CD4-positive, alpha-beta T cell (primary cell): ENCODE measurements around the gene SH3TC2. TPM values are rescaled to one million over a fixed set of nuclear protein-coding genes. Genes with fewer than 3 reads are reported as not detected.

ENCODE experiments used
- ATAC-seq: fragments of 200-7000 bp; cut with Tn5 transposase; one replicate; pipeline ENCODE4 v1.10.0; 2022; ENCODE audit warnings: mild to moderate bottlenecking; ENCODE audit not compliant: poor library complexity
- CTCF ChIA-PET: fragments of 350-600 bp; sonication (Branson Sonifier 250); formaldehyde crosslinking; loops from one replicate; lab custom pipeline; 2021; ENCODE audit warnings: antibody characterized with exemption, inconsistent platforms; lab: Charles Lee
- POLR2A ChIA-PET: fragments of 350-600 bp; sonication (Branson Sonifier 250); formaldehyde crosslinking; loops from one replicate; lab custom pipeline; 2021; ENCODE audit warnings: antibody characterized with exemption, inconsistent platforms; lab: Charles Lee
- DNase-seq, 14 experiments: peaks; one replicate each; pipeline ENCODE4 v3.0.0-alpha.2; 2013 to 2020; ENCODE audit warnings: mixed read lengths in 2 of 14
- H3K27ac ChIP-seq, 2 donors: one replicate each; pipeline versions ENCODE4 v1.5.1 to v1.7.0; 2013; ENCODE audit warnings: low read length in 2 of 2, low read depth in 1 of 2, mild to moderate bottlenecking in 1 of 2
- H3K27me3 ChIP-seq, 2 experiments: 1 replicate in 1 of 2; 2 replicates in 1 of 2; pipeline versions ENCODE4 v1.6.1 to v1.7.0; 2013; ENCODE audit warnings: low read length in 2 of 2, control low read depth in 1 of 2, mild to moderate bottlenecking in 1 of 2, moderate library complexity in 1 of 2; ENCODE audit not compliant: insufficient read depth in 2 of 2, control insufficient read depth in 1 of 2
- H3K36me3 ChIP-seq: one replicate; pipeline ENCODE4 v1.6.1; 2013; ENCODE audit warnings: low read length, control low read depth; ENCODE audit not compliant: insufficient read depth
- H3K4me1 ChIP-seq: one replicate; pipeline ENCODE4 v1.6.1; 2013; ENCODE audit warnings: low read length, control low read depth; ENCODE audit not compliant: insufficient read depth
- H3K4me3 ChIP-seq: one replicate; pipeline ENCODE4 v1.5.1; 2013; ENCODE audit warnings: mild to moderate bottlenecking, low read length, moderate library complexity
- H3K9me3 ChIP-seq, 2 experiments: 1 replicate in 1 of 2; 2 replicates in 1 of 2; pipeline versions ENCODE4 v1.6.1 to v1.7.0; 2013; ENCODE audit warnings: low read length in 2 of 2, mild to moderate bottlenecking in 2 of 2, control low read depth in 1 of 2, moderate library complexity in 1 of 2; ENCODE audit not compliant: control insufficient read depth in 1 of 2, insufficient read depth in 1 of 2
- H3K27ac Mint-ChIP-seq: one replicate; pipeline ENCODE4 v1.8.0; 2020; ENCODE audit warnings: mixed read lengths
- H3K27me3 Mint-ChIP-seq: one replicate; pipeline ENCODE4 v1.8.0; 2021; ENCODE audit warnings: mixed read lengths
- H3K36me3 Mint-ChIP-seq: one replicate; pipeline ENCODE4 v1.8.0; 2021; ENCODE audit warnings: low read depth, mixed read lengths
- H3K4me1 Mint-ChIP-seq: one replicate; pipeline ENCODE4 v1.8.0; 2021; ENCODE audit warnings: low read depth, mixed read lengths
- H3K4me3 Mint-ChIP-seq: one replicate; pipeline ENCODE4 v1.8.0; 2020; ENCODE audit warnings: mild to moderate bottlenecking, mixed read lengths
- H3K9me3 Mint-ChIP-seq: one replicate; pipeline ENCODE4 v1.8.0; 2020; ENCODE audit warnings: mixed read lengths
- CTCF ChIP-seq: fragments of 200-600 bp; IDR thresholded peaks from one replicate; pipeline ENCODE4 v1.8.0; 2022; ENCODE audit warnings: antibody characterized with exemption, mild to moderate bottlenecking
- intact Hi-C, 2 experiments: fragments of 100-400 bp; cut with DNase I in 1 of 2; cut with micrococcal nuclease in 1 of 2; formaldehyde crosslinking; loops; one replicate each; pipeline versions ENCODE4 v1.15.1 to v1.9.0; 2023 to 2025; cut with DNase I, micrococcal nuclease
- total RNA-seq, 174 experiments: library from RNA in 2 of 174; stranded (reverse) in 2 of 174; gene quantifications; one replicate each; pipeline ENCODE4 v1.2.3 and lab custom pipeline; 2021 to 2026

The SH3TC2 gene
- total RNA-seq, 2 experiments from 2014 or later = not detected

- POLR2A ChIA-PET = interaction anchor here (1.3 kb wide), 1 partner anchor 216 kb away, joined by 3 read pairs; no protein-coding TSS in a partner anchor
Observed at GRCh38 chr5:149036970-149037369, 25.9 kb downstream of the SH3TC2 start.

GRCh38 chr5:149036168-149036567 is 26.7 kb downstream of the SH3TC2 start:
- H3K27ac ChIP-seq = no peak overlapping the region
- DNase-seq = peak in 2 of 14 experiments; percentile 7 to 31
- peaks cover 6% of the 10 kb centered on the region for H3K4me1 ChIP-seq
- H3K4me3 Mint-ChIP-seq = no peak overlapping the region
- CTCF ChIA-PET = interaction anchor here (1.1 to 2.9 kb wide), 4 partner anchors 20 to 305 kb away, joined by 3 to 15 read pairs (median 8); no protein-coding TSS in a partner anchor
- peaks cover 25% of the 10 kb centered on the region for H3K4me1 Mint-ChIP-seq
- H3K27ac Mint-ChIP-seq = no peak overlapping the region
- POLR2A ChIA-PET = interaction anchor here (1.3 kb wide), 1 partner anchor 215 kb away, joined by 3 read pairs; no protein-coding TSS in a partner anchor
- no peaks in the 10 kb centered on the region for H3K9me3 ChIP-seq
- H3K9me3 Mint-ChIP-seq = no peaks in the 10 kb centered on the region
- no peak for ATAC-seq
- TF ChIP-seq CTCF = no peak
- no peak overlapping the region for H3K4me3 ChIP-seq
- peaks cover 5% of the 10 kb centered on the region for H3K27me3 Mint-ChIP-seq
- intact Hi-C loops = loop anchor here (10.0 kb wide), 2 partner anchors 591 to 861 kb away; no protein-coding TSS in a partner anchor
- no peaks in the 10 kb centered on the region for H3K27me3 ChIP-seq
- no peaks in the 10 kb centered on the region for H3K36me3 Mint-ChIP-seq
- no peaks in the 10 kb centered on the region for H3K36me3 ChIP-seq

More at GRCh38 chr5:149036970-149037369, 25.9 kb downstream of the SH3TC2 start:
- peaks cover 6% of the 10 kb centered on the region for H3K4me1 ChIP-seq
- peaks cover 25% of the 10 kb centered on the region for H3K4me1 Mint-ChIP-seq
- no peak for DNase-seq
- no peak overlapping the region for H3K4me3 Mint-ChIP-seq
- peaks cover 5% of the 10 kb centered on the region for H3K27me3 Mint-ChIP-seq
- CTCF ChIA-PET = no interaction called here
- no peak overlapping the region for H3K27ac Mint-ChIP-seq
- ATAC-seq = no peak
- no peaks in the 10 kb centered on the region for H3K9me3 ChIP-seq
- H3K4me3 ChIP-seq = no peak overlapping the region
- H3K9me3 Mint-ChIP-seq = no peaks in the 10 kb centered on the region
- no peaks in the 10 kb centered on the region for H3K36me3 ChIP-seq
- no peak for TF ChIP-seq CTCF
- H3K36me3 Mint-ChIP-seq = no peaks in the 10 kb centered on the region
- H3K27me3 ChIP-seq = no peaks in the 10 kb centered on the region
- intact Hi-C loops = loop anchor here (10.0 kb wide), 2 partner anchors 592 to 862 kb away; no protein-coding TSS in a partner anchor
- H3K27ac ChIP-seq = no peak overlapping the region

GRCh38 chr5:149035372-149035790 is 27.5 kb downstream of the SH3TC2 start:
- peaks cover 6% of the 10 kb centered on the region for H3K4me1 ChIP-seq
- Mint-ChIP-seq H3K27ac (no peak overlapping the region), H3K4me1 (peaks cover 25% of the 10 kb centered on the region), H3K27me3 (peaks cover 5% of the 10 kb centered on the region), H3K9me3 (no peaks in the 10 kb centered on the region), H3K36me3 (no peaks in the 10 kb centered on the region), H3K4me3 (no peak overlapping the region)
- peak; percentile 47 to 78 (median 57) for DNase-seq
- no peak overlapping the region for H3K4me3 ChIP-seq
- intact Hi-C loops = loop anchor here (1.0 to 10.0 kb wide), 5 partner anchors 294 to 861 kb away; no protein-coding TSS in a partner anchor
- ChIA-PET CTCF (interaction anchor here (0.6 to 2.9 kb wide), 10 partner anchors 9 to 591 kb away, joined by 3 to 15 read pairs (median 4); no protein-coding TSS in a partner anchor), POLR2A (no interaction called here)
- peak; percentile 74 for ATAC-seq
- H3K36me3 ChIP-seq = no peaks in the 10 kb centered on the region
- H3K27me3 ChIP-seq = no peaks in the 10 kb centered on the region
- H3K9me3 ChIP-seq = no peaks in the 10 kb centered on the region
- H3K27ac ChIP-seq = no peak overlapping the region
- peak; percentile 83 for TF ChIP-seq CTCF
